Thoracic aorta (tissue), 2 donors: ENCODE data around the gene KRTAP5-3. TPM values are rescaled to one million over a fixed set of nuclear protein-coding genes. Genes with fewer than 3 reads are reported as not detected.
"Not testable (repeated sequence)": the region's sequence is repeated elsewhere in the genome, so short reads cannot be mapped to it uniquely, and the experiment has no call there.

Source experiments
- ATAC-seq: fragments of 150-250 bp; one replicate; pipeline ENCODE4 v1.8.0; 2017; ENCODE audit warnings: low read depth; ENCODE audit not compliant: insufficient number of reproducible peaks, low FRiP score
- DNase-seq: peaks from one replicate; pipeline ENCODE4 v3.0.0-alpha.2; 2020; ENCODE audit warnings: low spot score
- H3K27ac ChIP-seq, 2 donors: fragments of 200-600 bp; sonication (generic); 1 replicate in 1 of 2; 2 replicates in 1 of 2; pipeline ENCODE4 v1.5.1; 2016; ENCODE audit warnings: mild to moderate bottlenecking in 2 of 2, moderate library complexity in 2 of 2
- H3K27me3 ChIP-seq: fragments of 200-600 bp; sonication (generic); replicated peaks from 2 replicates; pipeline ENCODE4 v1.6.0; 2016; ENCODE audit warnings: mild to moderate bottlenecking; ENCODE audit not compliant: insufficient read depth
- H3K36me3 ChIP-seq: fragments of 200-600 bp; sonication (generic); one replicate; pipeline ENCODE4 v1.5.1; 2016
- H3K4me1 ChIP-seq, 2 donors: fragments of 200-600 bp; sonication (generic); 1 replicate in 1 of 2; 2 replicates in 1 of 2; pipeline versions ENCODE4 v1.5.1 to v1.6.0; 2016; ENCODE audit warnings: low read depth in 2 of 2, mild to moderate bottlenecking in 1 of 2; ENCODE audit not compliant: control insufficient read depth in 1 of 2
- H3K4me3 ChIP-seq: fragments of 200-600 bp; sonication (generic); 2 replicates; pipeline ENCODE4 v1.5.1; 2016; ENCODE audit warnings: mild to moderate bottlenecking
- H3K9me3 ChIP-seq: fragments of 200-600 bp; sonication (generic); 2 replicates; pipeline ENCODE4 v1.5.1; 2016
- total RNA-seq, 2 donors: library from RNA; depleted of rRNA; stranded (reverse); fragments of >200 nt; gene quantifications; one replicate each; pipeline versions ENCODE4 v1.1.0 to v1.2.3, GENCODE V29; 2016
- TF ChIP-seq, protein P1 (sequence below): fragments of 200-600 bp; sonication (generic); IDR thresholded peaks from one replicate; pipeline ENCODE4 v1.5.1; 2019; ENCODE audit warnings: antibody characterized with exemption

The KRTAP5-3 gene
- total RNA-seq, 2 donors from 2014 or later, result not detected

DNA sequence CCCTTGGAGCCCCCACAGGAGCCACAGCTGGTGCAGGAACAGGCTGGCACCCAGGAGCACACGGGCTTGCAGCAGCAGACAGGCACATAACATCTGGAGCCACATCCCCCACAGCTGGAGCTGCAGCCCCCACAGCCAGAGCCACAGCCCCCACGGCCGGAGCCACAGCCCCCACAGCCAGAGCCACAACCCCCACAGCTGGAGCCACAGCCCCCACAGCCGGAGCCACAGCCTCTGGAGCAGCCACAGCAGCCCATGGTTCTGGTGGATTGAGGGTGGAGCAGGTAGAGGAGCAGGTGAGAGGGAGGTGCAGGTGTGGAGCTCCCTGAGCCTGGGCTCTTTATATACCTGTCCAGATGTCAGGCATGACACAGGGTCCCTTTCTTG, 10.3 kb downstream of the KRTAP5-3 start, which contains the start of gene KRTAP5-2:
TSS of gene KRTAP5-2 (minus strand) at position 301 of the 387 bp plus-strand sequence. CDS start at position 257, 44 bp downstream.
- Histone ChIP-seq H3K27ac (no peak within 1 kb of the TSS), H3K27me3 (no peaks in the 10 kb centered on the region), H3K4me1 (no peaks in the 10 kb centered on the region), H3K36me3 (no peaks in the 10 kb centered on the region), H3K9me3 (no peaks in the 10 kb centered on the region), H3K4me3 (no peak within 1 kb of the TSS)
- TF ChIP-seq, protein P1, sequence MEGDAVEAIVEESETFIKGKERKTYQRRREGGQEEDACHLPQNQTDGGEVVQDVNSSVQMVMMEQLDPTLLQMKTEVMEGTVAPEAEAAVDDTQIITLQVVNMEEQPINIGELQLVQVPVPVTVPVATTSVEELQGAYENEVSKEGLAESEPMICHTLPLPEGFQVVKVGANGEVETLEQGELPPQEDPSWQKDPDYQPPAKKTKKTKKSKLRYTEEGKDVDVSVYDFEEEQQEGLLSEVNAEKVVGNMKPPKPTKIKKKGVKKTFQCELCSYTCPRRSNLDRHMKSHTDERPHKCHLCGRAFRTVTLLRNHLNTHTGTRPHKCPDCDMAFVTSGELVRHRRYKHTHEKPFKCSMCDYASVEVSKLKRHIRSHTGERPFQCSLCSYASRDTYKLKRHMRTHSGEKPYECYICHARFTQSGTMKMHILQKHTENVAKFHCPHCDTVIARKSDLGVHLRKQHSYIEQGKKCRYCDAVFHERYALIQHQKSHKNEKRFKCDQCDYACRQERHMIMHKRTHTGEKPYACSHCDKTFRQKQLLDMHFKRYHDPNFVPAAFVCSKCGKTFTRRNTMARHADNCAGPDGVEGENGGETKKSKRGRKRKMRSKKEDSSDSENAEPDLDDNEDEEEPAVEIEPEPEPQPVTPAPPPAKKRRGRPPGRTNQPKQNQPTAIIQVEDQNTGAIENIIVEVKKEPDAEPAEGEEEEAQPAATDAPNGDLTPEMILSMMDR, result no peak
- DNase-seq, result no peak
- no peak for ATAC-seq

DNA sequence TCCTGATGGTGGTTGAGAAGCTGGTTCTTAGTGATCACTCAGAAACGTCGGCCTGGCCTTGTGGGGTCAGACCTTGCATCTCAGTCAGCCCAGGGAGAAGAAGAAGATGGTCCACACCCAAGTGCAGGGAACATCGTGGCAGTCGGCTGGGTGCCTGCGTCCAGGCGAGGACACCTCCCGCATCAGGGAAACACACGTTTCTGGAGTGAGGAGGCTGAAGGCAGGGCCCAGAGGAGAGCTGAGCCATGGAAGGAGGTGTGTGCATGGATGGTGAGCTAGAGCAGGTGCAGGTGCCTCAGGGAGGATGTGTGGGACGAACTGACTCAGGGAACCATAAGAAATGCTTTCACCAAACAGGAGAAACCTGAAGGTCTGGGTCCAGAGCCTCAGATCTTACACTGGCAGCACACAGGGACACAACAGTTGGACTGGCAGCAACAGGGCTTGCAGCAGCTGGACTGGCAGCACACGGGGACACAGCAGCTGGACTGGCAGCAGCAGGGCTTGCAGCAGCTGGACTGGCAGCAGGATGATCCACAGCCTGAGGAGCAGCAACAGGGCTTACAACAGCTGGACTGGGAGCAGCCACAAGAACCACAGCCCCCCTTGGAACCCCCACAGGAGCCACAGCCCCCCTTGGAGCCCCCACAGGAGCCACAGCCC, 10.8 kb downstream of the KRTAP5-3 start:
- TF ChIP-seq, protein P1, result no peak
- no peak overlapping the region for H3K4me3 ChIP-seq
- no peaks in the 10 kb centered on the region for H3K4me1 ChIP-seq
- H3K9me3 ChIP-seq, result no peaks in the 10 kb centered on the region
- no peak overlapping the region for H3K27ac ChIP-seq
- ATAC-seq (no peak), DNase-seq (no peak)
- no peaks in the 10 kb centered on the region for H3K36me3 ChIP-seq
- no peaks in the 10 kb centered on the region for H3K27me3 ChIP-seq

DNA sequence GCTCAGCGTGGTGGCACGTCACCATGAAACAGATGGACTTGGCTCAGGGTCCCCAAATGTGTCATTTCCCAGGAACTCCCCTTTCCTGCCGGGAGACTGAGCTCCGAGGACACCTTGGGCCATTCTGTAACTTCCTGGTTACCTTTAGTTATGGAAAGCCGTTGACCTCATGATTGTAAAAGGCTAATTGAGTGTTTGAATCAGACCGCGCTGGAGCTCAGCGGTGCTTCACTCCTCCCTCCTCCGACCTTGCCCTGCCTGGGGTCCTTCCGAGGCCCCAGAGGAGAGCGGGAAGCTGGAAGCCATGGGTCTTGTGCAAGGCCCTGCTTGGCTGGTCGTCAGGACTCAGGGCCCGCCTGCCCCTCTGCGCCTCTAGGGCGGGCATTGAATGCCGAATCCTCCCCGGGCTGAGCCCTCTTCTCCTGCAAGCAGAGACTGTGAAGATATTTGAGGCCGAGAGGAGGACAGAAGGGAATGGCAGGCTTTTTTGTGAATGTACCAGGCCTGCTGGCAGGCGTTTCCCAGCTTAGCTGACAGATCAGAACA, 11.6 kb downstream of the KRTAP5-3 start:
- not testable (repeated sequence) for H3K9me3 ChIP-seq, ATAC-seq, H3K36me3 ChIP-seq, H3K4me1 ChIP-seq, H3K27ac ChIP-seq, H3K27me3 ChIP-seq, DNase-seq, H3K4me3 ChIP-seq

DNA sequence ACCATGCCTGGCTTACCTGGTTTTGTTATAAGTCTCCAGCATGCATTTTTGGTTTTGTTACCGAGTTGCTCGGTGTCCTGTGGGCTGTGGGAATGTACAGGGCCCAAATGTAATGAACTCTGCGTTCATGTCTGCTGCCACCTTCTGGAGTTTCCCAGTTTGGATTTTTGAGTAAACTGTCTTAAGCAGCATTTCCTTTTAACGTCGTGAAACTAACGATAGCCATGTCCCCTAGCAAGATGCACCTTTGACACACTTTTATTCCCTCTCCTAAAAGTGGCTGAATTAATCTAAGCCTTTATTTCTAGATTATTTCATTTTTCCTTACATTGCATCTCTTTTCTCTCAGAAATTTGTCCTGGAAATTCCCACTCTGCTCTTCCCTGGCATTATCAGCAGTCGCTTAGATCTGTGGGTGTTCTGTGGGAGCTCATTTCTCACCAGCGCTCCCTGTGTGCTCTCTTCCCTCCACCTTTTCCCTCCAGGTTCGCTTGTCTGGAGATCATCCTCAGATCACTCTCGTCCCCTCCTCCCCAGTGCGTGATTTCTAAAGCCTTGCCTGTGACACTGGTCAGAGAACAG, 12.2 kb downstream of the KRTAP5-3 start:
- H3K9me3 ChIP-seq, H3K27me3 ChIP-seq, H3K36me3 ChIP-seq, H3K27ac ChIP-seq, DNase-seq, H3K4me3 ChIP-seq, ATAC-seq, H3K4me1 ChIP-seq: not testable (repeated sequence)

DNA sequence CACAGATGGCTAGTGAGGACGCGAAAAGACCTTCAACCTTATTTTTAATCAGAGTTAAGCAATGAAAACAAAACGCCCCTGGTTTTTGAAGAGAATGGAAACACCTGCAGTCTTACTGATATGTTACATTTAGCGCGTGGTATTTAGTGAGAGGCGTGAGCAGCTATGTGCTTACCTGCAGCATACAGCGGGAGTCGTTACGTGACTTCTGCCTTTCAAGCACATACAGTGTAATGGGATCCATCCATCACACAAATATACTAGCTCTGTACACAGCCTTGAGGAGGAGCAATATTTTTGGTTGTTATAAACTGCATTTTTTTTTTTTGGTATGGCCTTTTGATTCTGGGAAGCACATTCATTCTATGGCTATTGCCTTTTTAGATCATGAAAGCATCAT, 15.6 kb downstream of the KRTAP5-3 start:
- no peak overlapping the region for H3K4me3 ChIP-seq
- no peaks in the 10 kb centered on the region for H3K9me3 ChIP-seq
- DNase-seq (no peak), ATAC-seq (no peak)
- TF ChIP-seq, protein P1, result no peak
- H3K27me3 ChIP-seq, result no peaks in the 10 kb centered on the region
- H3K36me3 ChIP-seq, result no peaks in the 10 kb centered on the region
- no peaks in the 10 kb centered on the region for H3K4me1 ChIP-seq
- H3K27ac ChIP-seq, result no peak overlapping the region

DNA sequence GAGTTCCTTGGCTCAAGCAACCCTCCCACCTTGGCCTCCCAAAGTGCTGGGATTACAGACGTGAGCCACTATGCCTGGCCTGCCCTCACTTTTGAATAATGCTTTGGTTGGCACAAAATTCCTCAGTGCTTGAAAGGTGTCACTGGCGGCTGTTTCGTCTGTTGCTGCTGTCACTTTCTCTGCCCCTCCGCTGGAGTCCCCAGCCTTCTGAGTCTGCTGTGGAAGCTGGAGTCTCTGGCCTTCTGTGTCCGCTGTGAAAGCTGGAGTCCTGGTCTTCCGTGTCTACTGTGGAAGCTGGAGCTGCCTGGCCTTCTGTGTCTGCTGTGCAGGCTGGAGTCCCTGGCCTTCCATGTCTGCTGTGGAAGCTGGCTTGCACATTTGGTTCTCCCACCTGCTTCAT, 18.3 kb downstream of the KRTAP5-3 start:
- TF ChIP-seq, protein P1, result no peak
- DNase-seq, result no peak
- no peak overlapping the region for H3K27ac ChIP-seq
- no peaks in the 10 kb centered on the region for H3K9me3 ChIP-seq
- H3K27me3 ChIP-seq, result no peaks in the 10 kb centered on the region
- no peaks in the 10 kb centered on the region for H3K4me1 ChIP-seq
- no peak for ATAC-seq
- H3K4me3 ChIP-seq, result no peak overlapping the region
- H3K36me3 ChIP-seq, result no peaks in the 10 kb centered on the region

DNA sequence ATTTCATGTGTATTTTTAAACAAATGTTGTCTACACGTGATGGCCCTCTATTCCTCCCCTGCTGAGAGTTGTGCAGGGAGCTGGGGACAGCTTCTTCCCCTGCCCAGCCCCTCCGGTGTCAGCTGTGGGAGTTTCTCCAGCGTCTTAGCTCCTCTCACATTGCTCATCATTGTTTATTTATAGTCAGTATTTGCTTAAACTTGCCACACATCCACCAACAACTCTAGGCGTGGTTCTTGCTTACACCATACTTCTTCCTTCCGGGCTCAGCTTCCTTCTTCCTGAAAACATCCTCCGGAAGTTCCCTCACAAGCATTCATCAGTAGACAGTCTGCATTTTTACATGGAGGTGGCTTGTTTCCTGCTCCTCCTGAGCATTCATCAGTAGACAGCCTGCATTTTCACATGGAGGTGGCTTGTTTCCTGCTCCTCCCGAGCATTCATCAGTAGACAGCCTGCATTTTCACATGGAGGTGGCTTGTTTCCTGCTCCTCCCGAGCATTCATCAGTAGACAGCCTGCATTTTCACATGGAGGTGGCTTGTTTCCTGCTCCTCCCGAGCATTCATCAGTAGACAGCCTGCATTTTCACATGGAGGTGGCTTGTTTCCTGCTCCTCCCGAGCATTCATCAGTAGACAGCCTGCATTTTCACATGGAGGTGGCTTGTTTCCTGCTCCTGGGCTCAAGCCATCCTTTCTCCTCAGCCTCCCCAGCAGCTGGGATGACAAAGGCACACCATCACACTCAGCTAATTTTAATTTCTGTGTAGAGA, 18.9 kb downstream of the KRTAP5-3 start:
- not testable (repeated sequence) for H3K27ac ChIP-seq, ATAC-seq, H3K4me3 ChIP-seq, H3K4me1 ChIP-seq, H3K27me3 ChIP-seq, H3K36me3 ChIP-seq, DNase-seq, H3K9me3 ChIP-seq
